Liver (tissue), 9 donors: ENCODE data around the gene HOMER1. TPM values are rescaled to one million over a fixed set of nuclear protein-coding genes. Genes with fewer than 3 reads are reported as not detected.

ENCODE experiments used
- DNase-seq: peaks from one replicate; pipeline ENCODE4 v3.0.0-alpha.2; 2017; ENCODE audit warnings: low spot score
- H3K27ac ChIP-seq, 2 donors: one replicate each; pipeline ENCODE4 v1.7.0; 2013; ENCODE audit warnings: inconsistent platforms in 2 of 2, low read length in 2 of 2, control low read depth in 1 of 2, low read depth in 1 of 2, mild to moderate bottlenecking in 1 of 2
- H3K27me3 ChIP-seq, 4 donors: one replicate each; pipeline versions ENCODE4 v1.6.1 to v1.7.0; 2013; ENCODE audit warnings: low read length in 3 of 4, inconsistent platforms in 1 of 4, mild to moderate bottlenecking in 1 of 4, moderate library complexity in 1 of 4; ENCODE audit not compliant: control insufficient read depth in 4 of 4, insufficient read depth in 4 of 4
- H3K36me3 ChIP-seq, 4 donors: one replicate each; pipeline versions ENCODE4 v1.6.1 to v1.7.0; 2013; ENCODE audit warnings: low read length in 3 of 4, mild to moderate bottlenecking in 3 of 4, low read depth in 1 of 4, moderate library complexity in 1 of 4; ENCODE audit not compliant: control insufficient read depth in 4 of 4, insufficient read depth in 3 of 4
- H3K4me1 ChIP-seq, 4 donors: one replicate each; pipeline versions ENCODE4 v1.6.1 to v1.7.0; 2013; ENCODE audit warnings: low read length in 3 of 4, mild to moderate bottlenecking in 3 of 4, moderate library complexity in 1 of 4; ENCODE audit not compliant: control insufficient read depth in 4 of 4, insufficient read depth in 4 of 4
- H3K4me3 ChIP-seq, 3 donors: one replicate each; pipeline versions ENCODE4 v1.6.1 to v1.7.0; 2013; ENCODE audit warnings: low read length in 3 of 3, control low read depth in 1 of 3, low read depth in 1 of 3, mild to moderate bottlenecking in 1 of 3
- H3K9ac ChIP-seq, 2 donors: one replicate each; pipeline ENCODE4 v1.7.0; 2013; ENCODE audit warnings: low read length in 2 of 2, mild to moderate bottlenecking in 2 of 2, moderate library complexity in 2 of 2, control low read depth in 1 of 2, low read depth in 1 of 2
- H3K9me3 ChIP-seq, 4 donors: one replicate each; pipeline versions ENCODE4 v1.6.1 to v1.7.0; 2013; ENCODE audit warnings: low read length in 3 of 4; ENCODE audit not compliant: control insufficient read depth in 4 of 4
- ATF3 ChIP-seq: IDR thresholded peaks from 2 replicates; pipeline ENCODE4 v1.6.1; 2016; ENCODE audit warnings: antibody characterized with exemption
- FOXA1 ChIP-seq: IDR thresholded peaks from 2 replicates; pipeline ENCODE4 v1.6.1; 2016; ENCODE audit warnings: antibody characterized with exemption
- FOXA2 ChIP-seq: IDR thresholded peaks from 2 replicates; pipeline ENCODE4 v1.6.1; 2016; ENCODE audit warnings: antibody characterized with exemption
- GABPA ChIP-seq, 2 donors: IDR thresholded peaks in 1 of 2; conservative IDR thresholded peaks in 1 of 2; 2 replicates each; pipeline ENCODE4 v1.6.1; 2016; ENCODE audit warnings: antibody characterized with exemption in 2 of 2, mild to moderate bottlenecking in 1 of 2, moderate library complexity in 1 of 2
- HNF4A ChIP-seq, 2 donors: conservative IDR thresholded peaks; 2 replicates each; pipeline ENCODE4 v1.6.1; 2016; ENCODE audit warnings: antibody characterized with exemption in 2 of 2, mild to moderate bottlenecking in 2 of 2
- HNF4G ChIP-seq: IDR thresholded peaks from 2 replicates; pipeline ENCODE4 v1.6.1; 2016; ENCODE audit warnings: antibody characterized with exemption
- JUND ChIP-seq, 2 donors: IDR thresholded peaks; 2 replicates each; pipeline ENCODE4 v1.6.1; 2016; ENCODE audit warnings: antibody characterized with exemption in 2 of 2
- MAX ChIP-seq: IDR thresholded peaks from 2 replicates; pipeline ENCODE4 v1.6.1; 2016; ENCODE audit warnings: antibody characterized with exemption
- NR2F2 ChIP-seq: IDR thresholded peaks from 2 replicates; pipeline ENCODE4 v1.6.1; 2016; ENCODE audit warnings: antibody characterized with exemption
- RAD21 ChIP-seq, 2 donors: IDR thresholded peaks; 2 replicates each; pipeline ENCODE4 v1.6.1; 2016; ENCODE audit warnings: antibody characterized with exemption in 2 of 2, mild to moderate bottlenecking in 2 of 2
- REST ChIP-seq: IDR thresholded peaks from 2 replicates; pipeline ENCODE4 v1.6.1; 2016; ENCODE audit warnings: antibody characterized with exemption, mild to moderate bottlenecking
- RXRA ChIP-seq, 2 donors: IDR thresholded peaks; 2 replicates each; pipeline ENCODE4 v1.6.1; 2017 to 2018; ENCODE audit warnings: antibody characterized with exemption in 2 of 2, mild to moderate bottlenecking in 1 of 2
- SP1 ChIP-seq: IDR thresholded peaks from 2 replicates; pipeline ENCODE4 v1.6.1; 2018; ENCODE audit warnings: antibody characterized with exemption, mild to moderate bottlenecking
- YY1 ChIP-seq: IDR thresholded peaks from 2 replicates; pipeline ENCODE4 v1.6.1; 2016; ENCODE audit warnings: antibody characterized with exemption, mild to moderate bottlenecking
- ZBTB33 ChIP-seq: IDR thresholded peaks from 2 replicates; pipeline ENCODE4 v1.6.1; 2016; ENCODE audit warnings: antibody characterized with exemption
- WGBS: extraction: QIAGEN DNeasy Blood & Tissue Kit; methylation state at CpG from one replicate; pipeline ENCODE4 v1.1.7; 2013; 5-methylcytosine and 5-hydroxymethylcytosine counted together
- polyA plus RNA-seq, 2 donors: library from polyadenylated mRNA; stranded (reverse) in 1 of 2; unstranded in 1 of 2; fragments of 200-250 nt in 1 of 2; fragments of >200 nt in 1 of 2; fragmentation: Nextera tagmentation in 1 of 2; extraction: Ambion mirVana in 1 of 2; gene quantifications; one replicate each; pipeline versions ENCODE4 v1.2.1 to v1.2.3, GENCODE V29; 2013 to 2015
- total RNA-seq, 2 donors: library from RNA; depleted of rRNA; stranded (reverse); fragments of >200 nt; gene quantifications; one replicate each; pipeline ENCODE4 v1.2.3, GENCODE V29; 2014
- donor health status: healthy.
- donor health status: healthy.
- donor health status: healthy.
- donor health status: healthy.
- donor health status: healthy.

Gene HOMER1
- total and polyA plus RNA-seq, 4 donors, result 0.33 to 8.7 (median 1.2) TPM

GRCh38 chr5:79536193-79536906 is 22.4 kb upstream of the HOMER1 start:
- Histone ChIP-seq H3K27ac (no peak overlapping the region), H3K9ac (no peak overlapping the region), H3K27me3 (no peaks in the 10 kb centered on the region), H3K4me3 (no peak overlapping the region), H3K4me1 (peaks cover 0 to 6% (median 3%) of the 10 kb centered on the region in 4 donors), H3K9me3 (no peaks in the 10 kb centered on the region), H3K36me3 (no peaks in the 10 kb centered on the region)
- WGBS, result 93% methylated on average over 3 of the region's 3 CpGs
- no peak for DNase-seq
- TF ChIP-seq GABPA (IDR thresholded peaks at IDR 0.05 in 1 of 2, conservative IDR thresholded peaks at IDR 0.05 in 1 of 2) (no peak), HNF4A (conservative IDR thresholded peaks at IDR 0.05) (no peak), JUND (IDR thresholded peaks at IDR 0.05) (no peak), MAX (no peak), RAD21 (IDR thresholded peaks at IDR 0.05) (no peak), SP1 (no peak), HNF4G (no peak), ZBTB33 (no peak), YY1 (no peak)

GRCh38 chr5:79535477-79536192 is 21.7 kb upstream of the HOMER1 start:
- Histone ChIP-seq H3K4me3 (no peak overlapping the region), H3K9me3 (no peaks in the 10 kb centered on the region), H3K36me3 (no peaks in the 10 kb centered on the region), H3K9ac (no peak overlapping the region), H3K27ac (no peak overlapping the region), H3K4me1 (peaks cover 0 to 6% (median 3%) of the 10 kb centered on the region in 4 donors), H3K27me3 (no peaks in the 10 kb centered on the region)
- peak; percentile 66 for TF ChIP-seq FOXA1
- TF ChIP-seq SP1, result peak; percentile 67
- TF ChIP-seq FOXA2, result peak; percentile 88
- peak; percentile 51 to 57 for TF ChIP-seq RXRA (IDR thresholded peaks at IDR 0.05)
- peak; percentile 82 for TF ChIP-seq NR2F2
- TF ChIP-seq ZBTB33, result no peak
- no peak for TF ChIP-seq HNF4G
- TF ChIP-seq HNF4A (conservative IDR thresholded peaks at IDR 0.05), result peak; percentile 68 to 76
- TF ChIP-seq RAD21 (IDR thresholded peaks at IDR 0.05), result peak; percentile 13 to 43
- TF ChIP-seq REST, result no peak
- peak in 1 of 2 donors; percentile 52 for TF ChIP-seq JUND (IDR thresholded peaks at IDR 0.05)
- no peak for TF ChIP-seq YY1
- TF ChIP-seq ATF3, result no peak
- WGBS, result 53% methylated on average over 4 of the region's 4 CpGs
- no peak for DNase-seq
